Upper lobe of left lung (tissue), 4 donors: Measurements from ENCODE around the gene ADGB.

Source experiments
- POLR2A ChIP-seq, 4 donors: fragments of 450-650 bp; IDR thresholded peaks; one replicate each; pipeline ENCODE4 v1.5.1; 2016 to 2017; ENCODE audit warnings: antibody characterized with exemption in 4 of 4, mild to moderate bottlenecking in 2 of 4
- TF ChIP-seq, protein P1 (sequence below), 6 experiments: fragments of 450-650 bp in 4 of 6; fragments of 200-600 bp in 2 of 6; sonication (generic) in 2 of 6; IDR thresholded peaks; one replicate each; pipeline ENCODE4 v1.5.1; 2016 to 2019; ENCODE audit warnings: antibody characterized with exemption in 6 of 6

DNA sequence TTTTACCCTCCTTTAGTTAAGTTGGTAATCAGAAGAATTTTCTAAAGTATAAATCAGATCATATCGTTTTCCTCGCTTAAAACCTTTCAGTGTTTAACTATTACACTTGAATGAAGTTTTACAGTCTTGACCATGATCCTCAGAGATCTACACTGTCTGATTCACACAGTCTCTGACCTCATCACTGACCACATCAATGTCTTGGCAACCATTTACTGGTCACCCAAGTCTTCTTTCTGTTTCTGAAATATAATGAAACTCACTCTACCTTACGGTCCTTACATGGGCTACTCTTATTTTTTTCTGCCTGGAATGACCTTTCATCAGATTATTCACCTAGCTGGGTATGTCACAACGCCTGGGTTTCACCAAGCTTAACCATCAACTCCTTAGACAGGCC is 71.4 kb downstream of the ADGB start:
- TF ChIP-seq, protein P1, sequence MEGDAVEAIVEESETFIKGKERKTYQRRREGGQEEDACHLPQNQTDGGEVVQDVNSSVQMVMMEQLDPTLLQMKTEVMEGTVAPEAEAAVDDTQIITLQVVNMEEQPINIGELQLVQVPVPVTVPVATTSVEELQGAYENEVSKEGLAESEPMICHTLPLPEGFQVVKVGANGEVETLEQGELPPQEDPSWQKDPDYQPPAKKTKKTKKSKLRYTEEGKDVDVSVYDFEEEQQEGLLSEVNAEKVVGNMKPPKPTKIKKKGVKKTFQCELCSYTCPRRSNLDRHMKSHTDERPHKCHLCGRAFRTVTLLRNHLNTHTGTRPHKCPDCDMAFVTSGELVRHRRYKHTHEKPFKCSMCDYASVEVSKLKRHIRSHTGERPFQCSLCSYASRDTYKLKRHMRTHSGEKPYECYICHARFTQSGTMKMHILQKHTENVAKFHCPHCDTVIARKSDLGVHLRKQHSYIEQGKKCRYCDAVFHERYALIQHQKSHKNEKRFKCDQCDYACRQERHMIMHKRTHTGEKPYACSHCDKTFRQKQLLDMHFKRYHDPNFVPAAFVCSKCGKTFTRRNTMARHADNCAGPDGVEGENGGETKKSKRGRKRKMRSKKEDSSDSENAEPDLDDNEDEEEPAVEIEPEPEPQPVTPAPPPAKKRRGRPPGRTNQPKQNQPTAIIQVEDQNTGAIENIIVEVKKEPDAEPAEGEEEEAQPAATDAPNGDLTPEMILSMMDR (IDR thresholded peaks at IDR 0.05): no peak
- no peak for TF ChIP-seq POLR2A (IDR thresholded peaks at IDR 0.05)
